Thymus (tissue), 11 donors: ENCODE data around the gene PDP2. TPM values are rescaled to one million over a fixed set of nuclear protein-coding genes. Genes with fewer than 3 reads are reported as not detected.
"Not testable (repeated sequence)": the region's sequence is repeated elsewhere in the genome, so short reads cannot be mapped to it uniquely, and the experiment has no call there.

Source experiments
- DNase-seq, 9 donors: peaks; one replicate each; pipeline ENCODE4 v3.0.0-alpha.2; 2013; ENCODE audit warnings: low spot score in 9 of 9, low read depth in 6 of 9, missing footprints in 1 of 9
- H3K27ac ChIP-seq, 2 donors: one replicate each; pipeline ENCODE4 v1.5.1; 2013; ENCODE audit warnings: control low read depth in 1 of 2, low read depth in 1 of 2, low read length in 1 of 2, mild to moderate bottlenecking in 1 of 2, moderate library complexity in 1 of 2
- H3K27me3 ChIP-seq, 2 donors: one replicate each; pipeline ENCODE4 v1.5.1; 2013; ENCODE audit warnings: low read length in 1 of 2; ENCODE audit not compliant: control insufficient read depth in 2 of 2, insufficient read depth in 1 of 2
- H3K36me3 ChIP-seq, 2 donors: one replicate each; pipeline ENCODE4 v1.5.1; 2013; ENCODE audit warnings: low read length in 1 of 2, mild to moderate bottlenecking in 1 of 2, moderate library complexity in 1 of 2; ENCODE audit not compliant: control insufficient read depth in 2 of 2, insufficient read depth in 2 of 2
- H3K4me1 ChIP-seq, 2 donors: one replicate each; pipeline ENCODE4 v1.5.1; 2013; ENCODE audit warnings: low read length in 2 of 2; ENCODE audit not compliant: control insufficient read depth in 2 of 2, insufficient read depth in 2 of 2
- H3K4me3 ChIP-seq, 2 donors: one replicate each; pipeline ENCODE4 v1.5.1; 2013; ENCODE audit warnings: low read length in 2 of 2, control low read depth in 1 of 2, mild to moderate bottlenecking in 1 of 2
- H3K9me3 ChIP-seq, 2 donors: one replicate each; pipeline ENCODE4 v1.5.1; 2013; ENCODE audit warnings: low read length in 1 of 2, mild to moderate bottlenecking in 1 of 2; ENCODE audit not compliant: control insufficient read depth in 2 of 2, insufficient read depth in 1 of 2
- WGBS: extraction: QIAGEN DNeasy Blood & Tissue Kit; methylation state at CpG from one replicate; pipeline ENCODE4 v1.1.7; 2013; 5-methylcytosine and 5-hydroxymethylcytosine counted together
- polyA plus RNA-seq: library from polyadenylated mRNA; stranded (reverse); fragments of 200-250 nt; gene quantifications from one replicate; pipeline ENCODE4 v1.2.3, GENCODE V29; 2013
- total RNA-seq: library from RNA; stranded (reverse); fragments of 120-200 nt; gene quantifications from one replicate; pipeline ENCODE4 v1.2.4, GENCODE V29; 2013
- donor health status: healthy.

PDP2 gene
- total and polyA plus RNA-seq, 2 donors, result 2.5 to 2.8 TPM

DNA sequence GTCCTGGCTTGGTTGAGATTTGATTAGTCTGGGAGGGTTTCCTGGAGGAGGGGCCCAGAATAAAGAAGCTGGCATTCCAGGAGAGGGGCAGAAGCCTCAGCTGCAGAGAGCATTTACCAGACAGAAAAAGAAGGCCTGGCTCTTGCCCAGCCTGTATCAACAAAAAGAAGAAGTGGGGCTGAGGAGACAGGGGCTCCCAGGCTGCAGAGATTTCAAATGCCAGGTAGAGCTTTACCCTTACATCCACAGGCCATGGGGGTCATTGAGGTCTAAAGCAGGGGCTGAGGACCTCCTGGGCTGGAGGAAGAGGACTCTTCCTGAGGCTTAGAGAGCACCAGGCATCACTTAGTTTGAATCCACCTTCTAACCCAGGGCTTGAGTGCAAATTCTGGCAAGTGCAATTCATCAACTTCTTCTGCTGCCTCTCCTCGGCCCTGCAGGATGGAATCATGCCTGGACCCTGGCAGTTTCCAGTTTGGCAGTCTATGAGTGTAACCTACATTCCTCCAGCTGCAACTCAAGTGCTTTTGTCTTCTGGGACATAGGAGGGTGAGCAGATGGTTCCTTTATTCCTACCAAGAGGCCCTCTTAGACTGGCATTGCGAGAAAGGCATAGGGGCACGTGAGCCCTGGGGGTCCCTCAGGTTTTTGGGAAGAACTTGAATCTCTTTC, 20.8 kb upstream of the PDP2 start:
- no peak overlapping the region for H3K4me3 ChIP-seq
- no peak overlapping the region for H3K27ac ChIP-seq
- WGBS, result 99% methylated on average over 3 of the region's 3 CpGs
- H3K4me1 ChIP-seq, result no peaks in the 10 kb centered on the region
- no peaks in the 10 kb centered on the region for H3K9me3 ChIP-seq
- DNase-seq, result no peak
- H3K36me3 ChIP-seq, result no peaks in the 10 kb centered on the region
- H3K27me3 ChIP-seq, result no peaks in the 10 kb centered on the region

GRCh38 chr16:66862023-66862520, 18.2 kb upstream of the PDP2 start:
- WGBS, result 97% methylated on average over 8 of the region's 8 CpGs

DNA sequence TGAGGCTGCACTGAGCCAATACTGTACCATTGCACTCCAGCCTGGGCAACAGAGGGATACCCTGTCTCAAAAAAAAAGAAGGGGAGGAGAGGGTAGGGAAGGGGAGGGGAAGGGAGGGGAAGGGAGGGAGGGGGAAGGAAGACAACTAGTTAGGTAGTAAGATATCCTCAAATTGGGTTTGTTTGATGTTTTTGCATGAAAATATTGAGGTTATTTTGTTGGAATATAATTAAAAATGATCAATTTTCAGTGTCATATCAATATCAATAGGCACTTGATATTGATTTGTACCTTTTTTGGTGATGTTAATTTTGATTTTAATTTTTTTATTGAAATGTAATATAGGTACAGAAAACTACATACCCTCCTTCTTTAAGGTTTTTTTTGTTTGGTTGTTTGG, 16.6 kb upstream of the PDP2 start:
- no peak for DNase-seq
- no peak overlapping the region for H3K27ac ChIP-seq
- no peaks in the 10 kb centered on the region for H3K27me3 ChIP-seq
- no peaks in the 10 kb centered on the region for H3K4me1 ChIP-seq
- no peaks in the 10 kb centered on the region for H3K36me3 ChIP-seq
- H3K4me3 ChIP-seq, result no peak overlapping the region
- H3K9me3 ChIP-seq, result no peaks in the 10 kb centered on the region

More at GRCh38 chr16:66862023-66862520, 18.2 kb upstream of the PDP2 start:
- H3K4me3 ChIP-seq, result no peak overlapping the region
- H3K4me1 ChIP-seq, result no peaks in the 10 kb centered on the region
- H3K36me3 ChIP-seq, result no peaks in the 10 kb centered on the region
- H3K27ac ChIP-seq, result no peak overlapping the region
- H3K27me3 ChIP-seq, result no peaks in the 10 kb centered on the region
- no peak for DNase-seq
- H3K9me3 ChIP-seq, result no peaks in the 10 kb centered on the region

- peaks cover 0 to 7% of the 10 kb centered on the region in 2 donors for H3K4me1 ChIP-seq
- WGBS, result 98% methylated on average over 1 of the region's 1 CpG
- DNase-seq, result no peak
- H3K27ac ChIP-seq, result no peak overlapping the region
- no peaks in the 10 kb centered on the region for H3K36me3 ChIP-seq
- H3K4me3 ChIP-seq, result no peak overlapping the region
- H3K27me3 ChIP-seq, result peaks cover 0 to 14% of the 10 kb centered on the region in 2 donors
- H3K9me3 ChIP-seq, result no peaks in the 10 kb centered on the region
These were observed 10.9 kb upstream of the PDP2 start for GRCh38 chr16:66869424-66869823.

DNA sequence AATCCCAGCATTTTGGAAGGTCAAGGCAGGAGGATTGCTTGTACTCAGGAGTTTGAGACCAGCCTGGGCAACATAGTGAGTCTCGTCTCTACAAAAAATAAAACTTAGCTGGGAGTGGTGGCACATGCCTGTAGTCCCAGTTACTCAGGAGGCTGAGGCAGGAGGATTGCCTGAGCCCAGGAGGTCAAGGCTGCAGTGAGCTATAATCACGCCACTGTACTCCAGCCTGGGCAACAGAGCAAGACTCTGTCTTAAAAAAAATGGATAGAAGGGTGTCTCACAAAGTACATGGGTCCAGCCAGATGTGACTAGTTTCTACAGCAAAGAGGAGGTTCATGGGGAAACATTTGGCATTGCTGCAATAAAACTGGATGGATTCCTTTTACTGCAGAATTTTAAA, 9.0 kb upstream of the PDP2 start:
- not testable (repeated sequence) for H3K27ac ChIP-seq, DNase-seq, H3K4me1 ChIP-seq, H3K4me3 ChIP-seq, H3K9me3 ChIP-seq, H3K36me3 ChIP-seq
- H3K27me3 ChIP-seq, result peaks cover 0 to 14% of the 10 kb centered on the region in 2 donors
- WGBS, result 98% methylated on average over 2 of the region's 2 CpGs

GRCh38 chr16:66871840-66872239, 8.5 kb upstream of the PDP2 start:
- no peak for DNase-seq
- WGBS, result 97% methylated on average over 3 of the region's 3 CpGs
- Histone ChIP-seq H3K4me3 (no peak overlapping the region), H3K27me3 (peaks cover 0 to 14% of the 10 kb centered on the region in 2 donors), H3K4me1 (peaks cover 0 to 7% of the 10 kb centered on the region in 2 donors), H3K27ac (no peak overlapping the region), H3K9me3 (no peaks in the 10 kb centered on the region), H3K36me3 (no peaks in the 10 kb centered on the region)

- 65% methylated on average over 4 of the region's 4 CpGs for WGBS
- H3K9me3 ChIP-seq, result no peaks in the 10 kb centered on the region
- H3K27ac ChIP-seq, result no peak overlapping the region
- H3K36me3 ChIP-seq, result no peaks in the 10 kb centered on the region
- no peak for DNase-seq
- peaks cover 0 to 7% of the 10 kb centered on the region in 2 donors for H3K4me1 ChIP-seq
- no peak overlapping the region for H3K4me3 ChIP-seq
- H3K27me3 ChIP-seq, result peaks cover 0 to 14% of the 10 kb centered on the region in 2 donors
These were observed 7.8 kb upstream of the PDP2 start for GRCh38 chr16:66872559-66872942.

DNA sequence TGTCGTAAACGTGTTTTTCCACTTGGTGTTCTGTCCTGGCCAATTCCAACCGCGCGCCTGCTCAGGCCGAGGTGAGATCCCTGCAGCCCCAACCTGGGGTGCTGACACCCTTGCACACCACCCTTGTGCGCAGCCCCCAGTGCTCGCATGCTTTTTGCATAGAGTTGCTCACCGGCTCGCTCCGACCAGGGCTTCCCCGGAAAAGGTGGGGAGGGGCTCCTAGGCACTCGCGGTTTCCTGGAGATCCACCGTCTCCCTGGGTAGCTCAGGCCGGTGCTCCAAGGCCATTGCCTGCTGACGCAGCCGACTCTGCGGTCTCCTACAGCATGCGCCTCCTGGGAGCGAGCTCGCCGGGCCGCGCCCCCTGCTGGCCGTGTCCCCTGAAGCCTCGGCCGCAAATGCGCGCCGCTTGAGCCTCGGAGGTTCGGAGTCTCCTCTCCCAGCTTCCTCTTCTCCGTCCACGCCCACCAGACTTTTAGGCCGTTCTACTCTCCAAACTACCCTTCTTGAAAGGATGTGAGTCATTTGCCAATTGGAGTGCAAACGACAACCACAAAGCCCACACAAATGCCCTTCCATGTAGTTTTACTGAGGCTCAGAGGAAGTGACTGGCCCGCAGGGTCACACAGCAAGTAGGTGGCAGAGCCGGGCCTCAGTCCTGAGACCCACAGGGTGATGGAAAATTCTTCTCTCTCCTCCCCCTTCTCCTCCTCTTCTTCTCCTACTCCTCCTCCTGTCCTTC, 7.2 kb upstream of the PDP2 start:
- 4% methylated on average over 39 of the region's 39 CpGs for WGBS
- Histone ChIP-seq H3K36me3 (no peaks in the 10 kb centered on the region), H3K4me1 (peaks cover 0 to 7% of the 10 kb centered on the region in 2 donors), H3K9me3 (no peaks in the 10 kb centered on the region), H3K27me3 (peaks cover 0 to 14% of the 10 kb centered on the region in 2 donors), H3K4me3 (peak overlapping the region; percentile 24 to 34), H3K27ac (no peak overlapping the region)
- peak in 8 of 9 donors; percentile 43 to 84 (median 66) for DNase-seq

DNA sequence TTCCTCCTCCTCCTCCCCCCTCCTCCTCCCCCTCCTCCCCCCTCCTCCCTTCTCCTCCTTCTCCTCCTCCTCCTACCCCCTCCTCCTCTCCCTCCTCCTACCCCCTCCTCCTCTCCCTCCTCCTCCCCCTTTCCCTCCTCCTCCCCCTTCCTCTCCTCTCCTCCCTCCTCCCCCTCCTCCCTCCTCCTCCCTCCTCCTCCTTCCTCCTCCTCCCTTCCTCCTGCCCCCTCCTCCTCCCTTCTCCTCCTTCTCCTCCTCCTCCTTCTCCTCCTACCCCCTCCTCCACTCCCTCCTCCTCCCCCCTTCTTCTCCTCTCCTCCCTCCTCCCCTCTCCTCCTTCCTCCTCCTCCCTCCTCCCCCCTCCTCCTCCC, 6.6 kb upstream of the PDP2 start:
- DNase-seq, result no peak
- H3K27ac ChIP-seq, result no peak overlapping the region

More for the DNA sequence above, 6.6 kb upstream of the PDP2 start:
- no peaks in the 10 kb centered on the region for H3K9me3 ChIP-seq
- peaks cover 0 to 14% of the 10 kb centered on the region in 2 donors for H3K27me3 ChIP-seq
- no peaks in the 10 kb centered on the region for H3K36me3 ChIP-seq
- no peak overlapping the region for H3K4me3 ChIP-seq
- H3K4me1 ChIP-seq, result peaks cover 0 to 11% of the 10 kb centered on the region in 2 donors
